CD4-positive, alpha-beta T cell treated with Interferon alpha-2 for 1 hour (primary cell): Measurements from ENCODE around the gene TENT5A.
"Not testable (repeated sequence)": the region's sequence is repeated elsewhere in the genome, so short reads cannot be mapped to it uniquely, and the experiment has no call there.

ENCODE experiments used
- DNase-seq, 2 donors: peaks; one replicate each; pipeline ENCODE4 v3.0.0-alpha.2; 2020 to 2022

Gene TENT5A

GRCh38 chr6:81749707-81750106 is 2.8 kb downstream of the TENT5A start:
- no peak for DNase-seq

GRCh38 chr6:81748994-81749393 is 3.5 kb downstream of the TENT5A start:
- no peak for DNase-seq

DNA sequence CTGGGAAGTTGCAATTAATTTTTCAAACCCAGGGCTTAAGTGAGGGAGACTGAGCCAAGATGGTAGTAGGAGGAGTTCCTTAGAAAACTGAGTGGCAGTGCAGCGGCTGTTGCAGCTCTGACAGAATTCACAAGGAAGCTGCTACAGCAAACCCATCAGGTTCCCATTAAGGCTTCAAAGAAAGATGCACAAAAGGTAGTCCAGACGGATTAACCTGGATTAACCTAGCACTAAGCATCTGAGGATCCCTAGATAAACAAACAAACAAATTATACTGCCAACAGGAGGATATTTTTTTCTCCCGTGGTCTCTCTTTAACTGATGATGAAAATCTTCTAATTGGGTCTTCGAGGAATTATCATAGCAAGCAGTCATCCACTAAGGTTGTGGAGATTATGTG is 5.2 kb downstream of the TENT5A start:
- DNase-seq, result no peak

DNA sequence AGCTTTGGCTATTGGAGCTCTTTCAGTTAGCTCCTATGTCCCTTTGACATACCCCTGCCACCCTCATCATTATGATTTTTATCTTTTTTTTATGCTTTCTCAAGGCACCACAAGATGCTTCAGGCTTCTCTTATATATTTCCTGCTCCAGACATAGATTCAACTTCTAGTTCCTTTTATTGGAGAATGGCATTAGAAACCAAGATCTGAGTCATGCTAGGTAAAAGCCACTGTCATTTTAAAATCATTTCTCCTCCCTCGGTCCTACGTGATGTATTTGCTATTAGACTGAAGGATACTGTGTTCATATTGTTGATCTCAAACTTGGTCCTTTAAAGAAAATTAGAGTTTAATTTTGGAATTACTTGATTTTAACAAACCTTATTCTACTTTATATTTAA is 8.3 kb downstream of the TENT5A start:
- DNase-seq, result no peak

DNA sequence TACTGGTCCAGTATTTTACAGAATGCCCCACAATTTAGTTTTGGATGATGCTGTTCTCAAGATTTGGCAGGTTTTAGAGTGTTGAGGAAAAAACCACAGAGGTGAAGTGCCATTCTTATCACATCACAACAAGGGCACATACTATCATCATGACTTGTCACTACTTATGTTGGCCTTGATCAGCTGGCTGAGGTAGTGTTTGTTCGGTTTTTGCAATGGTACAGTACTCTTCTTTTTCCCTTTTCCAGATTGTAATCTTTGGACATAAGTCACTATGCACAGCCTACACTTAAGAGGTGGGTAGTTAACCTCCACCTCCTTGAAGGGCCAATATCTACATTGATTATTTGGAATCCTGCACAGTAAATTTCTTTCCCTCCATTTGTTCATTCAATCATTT is 8.8 kb downstream of the TENT5A start:
- DNase-seq, result no peak

- no peak for DNase-seq
Observed at GRCh38 chr6:81741689-81742088, 10.8 kb downstream of the TENT5A start.

DNA sequence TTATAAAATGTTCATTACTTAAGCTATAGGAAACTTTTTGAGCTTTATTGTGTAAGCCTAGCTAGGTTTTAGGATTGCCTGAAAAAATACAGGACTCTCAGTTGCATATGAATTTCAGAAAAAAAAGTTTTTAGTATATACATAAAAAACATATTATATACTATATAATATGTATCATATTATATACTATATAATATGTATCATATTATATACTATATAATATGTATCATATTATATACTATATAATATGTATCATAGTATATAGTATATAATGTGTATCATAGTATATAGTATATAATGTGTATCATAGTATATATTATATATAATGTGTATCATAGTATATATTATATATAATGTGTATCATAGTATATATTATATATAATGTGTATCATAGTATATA is 11.9 kb downstream of the TENT5A start:
- not testable (repeated sequence) for DNase-seq

GRCh38 chr6:81739230-81740195 is 13.0 kb downstream of the TENT5A start:
- DNase-seq, result no peak

DNA sequence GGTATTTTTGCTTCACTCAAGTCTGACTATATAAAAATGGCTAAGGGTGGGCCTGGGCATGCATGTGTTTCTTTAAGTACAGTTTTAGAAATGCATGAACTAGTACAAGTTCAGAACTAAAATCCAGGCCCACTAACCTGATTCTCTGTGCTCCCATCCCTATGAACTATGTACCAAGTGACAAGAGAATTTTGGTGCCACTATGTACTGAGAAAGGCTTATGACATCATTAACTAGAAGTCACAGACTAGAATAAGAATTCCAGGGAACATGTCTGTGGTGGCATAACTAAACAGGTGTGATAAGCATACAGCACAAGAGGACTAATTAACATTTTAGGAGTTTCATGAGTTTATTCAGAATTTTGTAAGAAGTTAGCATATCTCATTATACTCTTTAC is 16.1 kb downstream of the TENT5A start:
- DNase-seq, result no peak

- no peak for DNase-seq
Observed at GRCh38 chr6:81735756-81736380, 16.6 kb downstream of the TENT5A start.

DNA sequence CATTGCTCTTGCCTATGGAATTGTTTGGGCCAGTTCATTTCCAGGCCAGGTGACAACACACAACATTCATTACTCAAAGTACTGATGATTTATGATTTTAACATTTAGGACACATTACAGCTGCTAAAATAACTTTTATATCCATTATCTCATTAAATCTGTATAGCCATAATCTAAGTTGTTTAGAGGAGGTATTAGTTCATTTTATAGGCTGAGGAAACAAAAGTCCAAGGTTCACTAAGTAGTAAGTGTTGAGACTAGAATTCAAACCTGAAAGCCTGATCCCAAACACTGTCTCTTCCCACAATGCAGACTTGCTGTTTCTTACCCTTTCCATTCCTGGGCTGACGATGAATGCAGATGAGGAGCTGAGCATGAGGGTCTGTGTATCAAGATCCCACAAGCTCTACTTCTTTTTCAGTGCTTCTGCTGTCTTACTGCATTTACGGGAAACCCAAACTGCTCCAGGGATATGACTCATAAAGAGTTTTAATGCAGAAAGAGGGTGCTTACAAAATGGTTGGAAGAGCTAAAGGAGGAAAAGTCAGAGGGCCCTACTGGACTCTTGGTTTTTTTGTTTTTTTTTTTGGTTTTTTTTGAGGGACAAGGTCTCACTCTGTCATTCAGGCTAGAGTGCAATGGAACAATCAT is 17.9 kb downstream of the TENT5A start:
- no peak for DNase-seq

- DNase-seq, result no peak
Observed at GRCh38 chr6:81734081-81734480, 18.4 kb downstream of the TENT5A start.

GRCh38 chr6:81731814-81732213 is 20.7 kb downstream of the TENT5A start:
- no peak for DNase-seq

- no peak for DNase-seq
Observed at GRCh38 chr6:81727876-81728517, 24.5 kb downstream of the TENT5A start.

DNA sequence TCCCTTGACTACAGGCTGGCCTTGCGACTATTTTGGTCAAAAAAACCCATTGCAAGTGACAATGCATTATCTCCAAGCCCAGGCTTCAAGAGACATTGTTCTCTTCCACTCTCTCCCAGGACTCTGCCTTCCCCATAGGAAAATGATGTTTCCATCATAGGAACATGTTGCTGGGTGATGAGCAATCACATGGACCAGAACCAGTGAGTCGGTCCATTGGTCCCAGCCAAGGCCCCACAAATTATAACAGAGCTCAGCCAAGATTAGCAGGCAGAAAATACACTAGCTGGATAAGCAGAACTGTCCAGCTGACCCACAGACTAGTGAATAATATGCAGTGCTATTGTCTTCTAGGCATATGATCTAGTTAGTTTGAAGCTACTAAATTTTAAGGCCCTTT is 27.4 kb downstream of the TENT5A start:
- no peak for DNase-seq

DNA sequence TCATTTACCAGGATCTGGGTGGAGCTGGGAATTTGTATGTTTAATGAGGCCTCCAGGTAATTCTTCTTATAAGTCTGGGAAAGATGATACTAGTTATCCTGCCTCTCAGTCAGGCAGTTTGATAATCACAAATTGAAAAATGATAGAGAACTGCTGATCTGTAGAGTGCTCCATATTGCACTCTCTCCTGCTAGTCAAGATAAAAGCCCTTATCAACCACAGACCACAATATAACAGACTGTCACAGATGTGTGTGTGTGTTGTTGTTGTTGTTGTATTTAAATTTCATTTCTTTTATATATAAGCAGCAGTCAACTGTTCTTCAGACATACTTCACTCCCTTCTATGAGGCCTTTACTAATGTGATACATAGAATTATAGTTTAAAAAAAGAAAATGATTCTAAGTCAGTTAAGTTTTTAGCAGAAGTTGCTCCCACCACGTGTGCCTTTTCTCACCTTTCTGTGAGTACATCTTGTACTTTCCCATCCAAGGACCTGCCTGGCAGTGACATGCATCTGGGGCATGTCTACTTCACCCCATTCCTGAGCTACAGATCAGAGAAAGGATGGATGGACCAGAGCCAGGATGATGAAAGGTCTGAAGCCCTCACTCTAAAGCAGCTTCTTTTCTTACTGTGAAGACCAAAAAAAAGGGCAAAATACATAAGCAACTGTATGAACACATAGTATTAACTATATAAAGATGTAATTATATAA is 29.8 kb downstream of the TENT5A start:
- DNase-seq, result no peak

- DNase-seq, result no peak
Observed at GRCh38 chr6:81720427-81720826, 32.1 kb downstream of the TENT5A start.

- no peak for DNase-seq
Observed at GRCh38 chr6:81718126-81718525, 34.4 kb downstream of the TENT5A start.

DNA sequence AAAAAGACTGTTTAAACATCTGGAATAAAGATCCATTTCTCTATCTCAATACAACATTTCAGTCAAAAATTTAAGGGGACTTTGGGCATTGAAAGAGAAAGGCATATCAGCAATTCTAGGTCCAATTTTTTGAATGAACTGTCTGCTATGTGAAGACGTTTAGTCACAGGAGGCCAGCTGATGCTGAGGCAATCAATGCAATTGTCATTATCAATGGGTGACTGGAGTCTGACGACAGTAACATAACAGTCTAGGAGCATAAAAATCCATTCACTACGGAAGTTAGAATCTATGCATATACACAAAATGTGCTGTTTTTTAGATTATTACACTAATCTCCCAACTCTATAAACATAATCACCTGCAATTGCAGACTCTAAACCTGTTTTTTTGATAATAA is 37.8 kb downstream of the TENT5A start:
- DNase-seq, result no peak

- DNase-seq, result no peak
Observed at GRCh38 chr6:81713205-81713604, 39.3 kb downstream of the TENT5A start.

DNA sequence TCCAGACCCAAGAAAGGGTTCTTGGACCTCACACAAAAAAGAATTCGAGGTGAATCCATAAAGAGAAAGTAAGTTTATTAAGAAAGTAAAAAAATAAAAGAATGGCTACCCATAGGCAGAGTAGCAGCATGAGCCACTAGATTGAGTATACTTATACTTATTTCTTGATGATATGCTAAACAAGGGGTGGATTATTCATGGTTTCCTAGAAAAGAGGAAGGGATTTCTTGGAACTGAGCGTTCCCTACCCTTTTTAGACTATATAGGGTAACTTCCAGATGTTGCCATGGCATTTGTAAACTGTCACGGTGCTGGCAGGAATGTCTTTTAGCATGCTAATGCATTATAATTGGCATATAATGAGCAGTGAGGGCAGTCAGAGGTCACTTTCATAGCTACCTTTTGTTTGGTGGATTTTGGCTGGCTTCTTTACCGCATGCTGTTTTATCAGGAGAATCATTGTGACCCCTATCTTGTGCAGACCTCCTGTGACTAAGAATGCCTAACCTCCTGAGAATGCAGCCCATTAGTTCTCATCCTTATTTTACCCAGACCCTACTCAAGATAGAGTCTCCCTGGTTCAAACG is 44.3 kb downstream of the TENT5A start:
- DNase-seq, result no peak

- no peak for DNase-seq
Observed at GRCh38 chr6:81704700-81705099, 47.8 kb downstream of the TENT5A start.
